ENCODE results near the gene IMP3.

DNA sequence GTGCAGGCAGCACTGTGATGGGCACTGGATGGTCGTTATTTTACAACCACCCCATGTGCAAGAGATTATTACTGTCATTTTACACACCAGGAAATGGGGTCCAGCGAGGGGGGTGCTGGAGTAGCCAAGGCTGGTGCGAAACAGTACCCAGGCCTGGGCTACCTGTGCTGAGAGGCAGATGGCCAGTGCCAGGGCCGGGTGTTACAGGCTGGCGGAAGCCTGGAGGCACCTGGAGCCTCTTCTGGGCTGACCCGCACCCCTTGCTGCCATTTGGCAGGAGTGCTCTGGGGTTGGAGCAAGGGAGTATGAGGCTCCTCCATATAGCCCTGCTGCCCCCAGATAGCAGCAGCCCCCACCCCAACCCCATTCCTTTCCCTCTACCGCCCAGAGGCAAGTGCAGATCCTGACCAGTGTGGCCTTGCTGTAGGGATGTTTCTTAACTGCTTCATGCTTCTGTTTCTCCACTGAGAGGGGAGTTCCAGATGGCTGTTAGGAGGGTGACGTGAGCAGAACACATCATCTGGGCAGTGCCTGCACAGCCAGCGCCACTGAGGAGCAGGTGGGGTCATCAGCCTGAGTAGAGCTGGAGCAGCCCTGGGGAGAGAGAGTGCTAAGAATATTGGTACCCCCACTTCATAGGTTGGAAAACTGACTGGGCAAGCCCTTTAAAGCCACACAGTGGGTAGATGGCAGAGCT lies 22.9 kb upstream of the IMP3 start:
- TF ChIP-seq POLR2AphosphoS5 (IDR thresholded peaks at IDR 0.05; ENCODE audit: low read depth, low read length) (no peak), TAF1 (IDR thresholded peaks at IDR 0.05; ENCODE audit: borderline replicate concordance, insufficient read depth, low read length) (no peak)
